HL-60 (cell line): ENCODE results near the gene DES.

Experiments used
- DNase-seq, 2 experiments: peaks; one replicate each; pipeline ENCODE4 v3.0.0-alpha.2; 2010 to 2020; ENCODE audit warnings: low read depth in 1 of 2, low spot score in 1 of 2
- H3K27ac ChIP-seq: fragments of 250-450 bp; sonication (Bioruptor Pico); replicated peaks from 2 replicates; pipeline ENCODE4 v1.5.1; 2020; ENCODE audit warnings: mild to moderate bottlenecking, moderate library complexity
- H3K27me3 ChIP-seq: fragments of 250-450 bp; sonication (Bioruptor Pico); 2 replicates; pipeline ENCODE4 v1.5.1; 2021; ENCODE audit warnings: mild to moderate bottlenecking, moderate library complexity; ENCODE audit not compliant: insufficient read depth, poor library complexity, severe bottlenecking
- H3K4me3 ChIP-seq: replicated peaks from 2 replicates; pipeline ENCODE4 v1.5.1; 2011; ENCODE audit warnings: mild to moderate bottlenecking, control low read depth, low read length; ENCODE audit not compliant: insufficient read depth
- GABPA ChIP-seq: IDR thresholded peaks from 2 replicates; pipeline ENCODE4 v1.6.1; 2012; ENCODE audit warnings: low read depth
- POLR2AphosphoS5 ChIP-seq: IDR thresholded peaks from 2 replicates; pipeline ENCODE4 v1.6.1; 2012; ENCODE audit warnings: low read depth
- SPI1 ChIP-seq: IDR thresholded peaks from 2 replicates; pipeline ENCODE4 v1.6.1; 2012; ENCODE audit warnings: low read depth, mild to moderate bottlenecking, borderline replicate concordance
- TF ChIP-seq, protein P1 (sequence below): IDR thresholded peaks from 2 replicates; pipeline ENCODE4 v1.6.1; 2012; ENCODE audit warnings: low read depth; ENCODE audit not compliant: insufficient replicate concordance
- TF ChIP-seq, protein P2 (sequence below): IDR thresholded peaks from one replicate; pipeline ENCODE4 v1.5.1; 2011; ENCODE audit warnings: low read length, control low read depth, inconsistent platforms; ENCODE audit not compliant: insufficient read depth

The DES gene

DNA sequence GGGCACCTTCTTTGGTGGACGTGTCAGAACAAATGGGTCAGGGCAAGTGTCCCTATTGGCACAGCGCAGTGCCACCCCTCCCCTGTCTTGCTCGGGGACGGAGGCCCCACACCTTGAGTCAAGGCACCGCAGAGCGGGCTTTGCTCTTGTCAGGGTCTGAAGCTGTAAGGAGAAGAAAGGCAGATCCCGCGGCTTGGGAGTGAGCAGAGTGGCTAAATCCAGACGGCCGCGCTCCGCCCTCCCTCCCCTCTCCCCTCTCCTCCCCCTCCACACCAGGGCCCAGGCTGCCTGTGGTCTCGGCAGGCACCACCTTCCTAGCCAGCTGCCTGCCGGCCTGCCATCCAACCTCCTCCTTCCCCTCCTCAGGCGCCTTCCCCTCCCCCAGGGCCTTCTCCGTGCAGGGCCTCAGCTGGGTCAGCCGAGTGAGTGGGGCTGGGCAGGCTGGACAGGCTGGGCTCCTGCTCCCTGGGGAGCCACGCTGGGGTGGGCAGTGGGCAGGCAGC, 42.3 kb downstream of the DES start:
- no peaks in the 10 kb centered on the region for H3K27me3 ChIP-seq
- no peak for TF ChIP-seq GABPA
- peak overlapping the region; percentile 68 for H3K27ac ChIP-seq
- H3K4me3 ChIP-seq = no peak overlapping the region
- peak in 1 of 2 experiments; percentile 78 for DNase-seq

DNA sequence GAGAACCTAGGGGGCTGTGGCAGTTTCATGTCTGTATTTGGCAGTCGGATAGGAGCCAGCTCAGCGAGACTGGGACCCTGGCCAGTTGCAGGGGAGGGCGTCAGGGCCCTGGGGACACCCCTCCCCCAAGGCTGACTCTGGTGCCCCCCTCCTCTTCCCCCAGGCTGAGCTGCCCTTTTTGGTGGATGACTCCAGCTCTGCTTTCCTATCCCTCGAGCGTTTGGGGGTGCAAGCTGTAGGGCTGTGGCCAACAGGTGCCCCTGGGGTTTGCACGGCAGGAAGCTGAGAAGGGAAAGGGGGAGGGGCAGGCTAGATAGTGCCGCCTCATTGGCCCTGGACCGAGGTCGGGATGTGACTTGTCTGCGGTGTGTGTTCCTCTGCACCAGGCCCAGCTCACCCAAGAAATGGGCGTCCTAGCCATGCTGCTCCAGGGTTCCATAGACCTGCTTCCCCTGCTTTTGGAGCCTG, 42.9 kb downstream of the DES start:
- TF ChIP-seq GABPA (no peak), SPI1 (no peak), POLR2AphosphoS5 (no peak)
- TF ChIP-seq, protein P1, sequence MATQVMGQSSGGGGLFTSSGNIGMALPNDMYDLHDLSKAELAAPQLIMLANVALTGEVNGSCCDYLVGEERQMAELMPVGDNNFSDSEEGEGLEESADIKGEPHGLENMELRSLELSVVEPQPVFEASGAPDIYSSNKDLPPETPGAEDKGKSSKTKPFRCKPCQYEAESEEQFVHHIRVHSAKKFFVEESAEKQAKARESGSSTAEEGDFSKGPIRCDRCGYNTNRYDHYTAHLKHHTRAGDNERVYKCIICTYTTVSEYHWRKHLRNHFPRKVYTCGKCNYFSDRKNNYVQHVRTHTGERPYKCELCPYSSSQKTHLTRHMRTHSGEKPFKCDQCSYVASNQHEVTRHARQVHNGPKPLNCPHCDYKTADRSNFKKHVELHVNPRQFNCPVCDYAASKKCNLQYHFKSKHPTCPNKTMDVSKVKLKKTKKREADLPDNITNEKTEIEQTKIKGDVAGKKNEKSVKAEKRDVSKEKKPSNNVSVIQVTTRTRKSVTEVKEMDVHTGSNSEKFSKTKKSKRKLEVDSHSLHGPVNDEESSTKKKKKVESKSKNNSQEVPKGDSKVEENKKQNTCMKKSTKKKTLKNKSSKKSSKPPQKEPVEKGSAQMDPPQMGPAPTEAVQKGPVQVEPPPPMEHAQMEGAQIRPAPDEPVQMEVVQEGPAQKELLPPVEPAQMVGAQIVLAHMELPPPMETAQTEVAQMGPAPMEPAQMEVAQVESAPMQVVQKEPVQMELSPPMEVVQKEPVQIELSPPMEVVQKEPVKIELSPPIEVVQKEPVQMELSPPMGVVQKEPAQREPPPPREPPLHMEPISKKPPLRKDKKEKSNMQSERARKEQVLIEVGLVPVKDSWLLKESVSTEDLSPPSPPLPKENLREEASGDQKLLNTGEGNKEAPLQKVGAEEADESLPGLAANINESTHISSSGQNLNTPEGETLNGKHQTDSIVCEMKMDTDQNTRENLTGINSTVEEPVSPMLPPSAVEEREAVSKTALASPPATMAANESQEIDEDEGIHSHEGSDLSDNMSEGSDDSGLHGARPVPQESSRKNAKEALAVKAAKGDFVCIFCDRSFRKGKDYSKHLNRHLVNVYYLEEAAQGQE = no peak
- TF ChIP-seq, protein P2, sequence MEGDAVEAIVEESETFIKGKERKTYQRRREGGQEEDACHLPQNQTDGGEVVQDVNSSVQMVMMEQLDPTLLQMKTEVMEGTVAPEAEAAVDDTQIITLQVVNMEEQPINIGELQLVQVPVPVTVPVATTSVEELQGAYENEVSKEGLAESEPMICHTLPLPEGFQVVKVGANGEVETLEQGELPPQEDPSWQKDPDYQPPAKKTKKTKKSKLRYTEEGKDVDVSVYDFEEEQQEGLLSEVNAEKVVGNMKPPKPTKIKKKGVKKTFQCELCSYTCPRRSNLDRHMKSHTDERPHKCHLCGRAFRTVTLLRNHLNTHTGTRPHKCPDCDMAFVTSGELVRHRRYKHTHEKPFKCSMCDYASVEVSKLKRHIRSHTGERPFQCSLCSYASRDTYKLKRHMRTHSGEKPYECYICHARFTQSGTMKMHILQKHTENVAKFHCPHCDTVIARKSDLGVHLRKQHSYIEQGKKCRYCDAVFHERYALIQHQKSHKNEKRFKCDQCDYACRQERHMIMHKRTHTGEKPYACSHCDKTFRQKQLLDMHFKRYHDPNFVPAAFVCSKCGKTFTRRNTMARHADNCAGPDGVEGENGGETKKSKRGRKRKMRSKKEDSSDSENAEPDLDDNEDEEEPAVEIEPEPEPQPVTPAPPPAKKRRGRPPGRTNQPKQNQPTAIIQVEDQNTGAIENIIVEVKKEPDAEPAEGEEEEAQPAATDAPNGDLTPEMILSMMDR = no peak
- Histone ChIP-seq H3K27ac (peak overlapping the region; percentile 68), H3K27me3 (no peaks in the 10 kb centered on the region), H3K4me3 (no peak overlapping the region)
- DNase-seq = peak; percentile 33 to 77

DNA sequence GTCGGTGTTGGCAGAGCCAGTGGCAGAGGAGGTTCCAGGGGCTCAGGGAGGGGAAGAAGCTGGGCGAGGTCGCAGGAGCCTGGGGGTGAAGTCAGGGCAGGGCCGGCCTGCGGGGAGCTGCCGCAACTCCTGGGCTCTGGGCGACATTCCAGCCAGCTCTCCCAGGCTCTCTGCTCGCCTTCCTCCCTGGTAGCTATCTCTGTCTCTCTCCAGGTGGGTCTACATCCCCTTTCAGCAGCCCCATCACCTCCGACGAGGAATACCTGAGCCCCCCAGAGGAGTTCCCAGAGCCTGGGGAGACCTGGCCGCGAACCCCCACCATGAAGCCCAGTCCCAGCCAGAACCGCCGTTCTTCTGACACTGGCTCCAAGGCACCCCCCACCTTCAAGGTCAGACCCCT, 43.5 kb downstream of the DES start:
- no peak for DNase-seq
- Histone ChIP-seq H3K4me3 (no peak overlapping the region), H3K27ac (peak overlapping the region; percentile 68), H3K27me3 (no peaks in the 10 kb centered on the region)
- TF ChIP-seq GABPA (no peak), POLR2AphosphoS5 (no peak), SPI1 (no peak)
- TF ChIP-seq, protein P1 = no peak
- TF ChIP-seq, protein P2 = no peak

DNA sequence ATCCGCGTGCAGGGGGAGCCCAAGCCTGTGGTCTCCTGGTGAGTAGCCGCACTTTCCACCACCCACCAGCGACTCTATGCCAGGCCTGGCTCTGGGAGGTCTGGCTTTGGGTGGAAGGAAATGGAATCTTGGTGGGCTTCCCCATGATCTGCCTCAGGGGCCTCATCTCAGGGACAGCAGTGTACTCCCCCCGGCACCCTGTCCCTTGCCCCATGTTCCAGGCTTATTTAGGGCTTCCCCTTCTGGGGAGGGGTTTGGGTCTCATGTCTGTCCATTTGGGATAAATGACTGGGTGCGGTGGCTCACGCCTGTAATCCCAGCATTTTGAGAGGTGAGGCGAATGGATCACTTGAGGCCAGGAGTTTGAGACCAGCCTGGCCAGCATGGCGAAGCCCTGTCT, 44.2 kb downstream of the DES start:
- no peak for DNase-seq
- no peak overlapping the region for H3K4me3 ChIP-seq
- H3K27ac ChIP-seq = no peak overlapping the region
- TF ChIP-seq, protein P1 = no peak
- no peak for TF ChIP-seq GABPA
- TF ChIP-seq POLR2AphosphoS5 = no peak
- no peak for TF ChIP-seq SPI1
- TF ChIP-seq, protein P2 = no peak
- H3K27me3 ChIP-seq = no peaks in the 10 kb centered on the region
